H9 (cell line): ENCODE measurements around the gene CINP. TPM values are rescaled to one million over a fixed set of nuclear protein-coding genes. Genes with fewer than 3 reads are reported as not detected.

ENCODE experiments used
- total RNA-seq: library from RNA; stranded (reverse); gene quantifications from 2 replicates; pipeline ENCODE4 v1.2.1, GENCODE V29; 2021

Gene CINP
- total RNA-seq, 1 experiment from 2014 or later = 39.5 TPM

Other genes with a start within 250 kb of the CINP start
- gene WDR20, start 223.0 kb downstream of the CINP start, total RNA-seq = 31.6 and 35.2 TPM in 2 replicates
- 2.8 and 3.0 TPM in 2 replicates for gene MOK, start 57.7 kb downstream of the CINP start, total RNA-seq
- gene ZNF839, start 43.1 kb downstream of the CINP start, total RNA-seq = 9.4 and 10.4 TPM in 2 replicates
- gene TECPR2, start 51 bp upstream of the CINP start, total RNA-seq = 15.0 and 15.4 TPM in 2 replicates
- gene ANKRD9, start 146.9 kb upstream of the CINP start, total RNA-seq = 29.0 and 29.8 TPM in 2 replicates
- 34.1 and 34.5 TPM in 2 replicates for gene RCOR1, start 229.8 kb upstream of the CINP start, total RNA-seq